HG02840 (cell line): ENCODE results near the gene AIM2.
"Not testable (repeated sequence)": the region's sequence is repeated elsewhere in the genome, so short reads cannot be mapped to it uniquely, and the experiment has no call there.

Source experiments
- ATAC-seq: cut with Tn5 transposase; IDR thresholded peaks from one replicate; pipeline ENCODE4 v1.9.1; 2021; ENCODE audit warnings: mild to moderate bottlenecking, moderate library complexity, moderate number of reproducible peaks; ENCODE audit not compliant: unreplicated experiment, low FRiP score

Gene AIM2

DNA sequence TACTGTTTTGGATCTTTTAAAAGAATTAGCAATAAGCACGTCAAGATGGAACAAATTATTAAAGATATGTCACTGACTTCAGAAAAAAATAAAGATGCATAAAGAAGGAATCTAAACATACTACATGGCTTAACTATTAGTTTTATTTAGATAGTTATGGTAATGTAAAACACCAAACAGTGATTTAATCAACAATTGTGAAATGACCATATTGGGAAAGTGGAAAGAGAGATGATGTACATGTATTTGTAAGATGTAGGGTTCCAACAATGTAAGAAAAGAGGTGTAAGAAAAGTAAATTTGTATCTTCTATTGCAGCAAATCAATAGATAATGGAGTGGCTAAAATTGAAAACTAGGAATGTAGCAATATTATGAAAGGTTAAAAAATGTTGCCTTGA lies 6.4 kb upstream of the AIM2 start:
- no peak for ATAC-seq

DNA sequence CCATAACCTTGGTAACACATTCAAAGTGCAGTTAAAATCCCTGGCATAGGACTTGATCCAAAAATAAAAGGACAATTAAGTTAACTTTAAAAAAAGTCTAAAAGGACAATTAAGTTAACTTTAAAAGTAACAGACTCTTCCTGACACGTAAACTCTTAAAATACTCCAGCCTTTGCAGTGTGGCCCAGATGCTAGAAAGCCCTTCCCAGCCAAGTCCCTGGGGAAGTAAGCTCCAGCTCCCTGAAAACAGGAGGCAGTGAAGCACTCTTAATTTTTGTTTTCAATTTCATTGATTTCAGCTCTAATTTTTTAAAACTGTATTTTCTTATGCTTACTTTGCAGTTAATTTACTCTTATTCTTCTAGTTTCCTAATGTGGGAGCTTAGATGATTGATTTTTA lies 5.1 kb upstream of the AIM2 start:
- ATAC-seq, result no peak

DNA sequence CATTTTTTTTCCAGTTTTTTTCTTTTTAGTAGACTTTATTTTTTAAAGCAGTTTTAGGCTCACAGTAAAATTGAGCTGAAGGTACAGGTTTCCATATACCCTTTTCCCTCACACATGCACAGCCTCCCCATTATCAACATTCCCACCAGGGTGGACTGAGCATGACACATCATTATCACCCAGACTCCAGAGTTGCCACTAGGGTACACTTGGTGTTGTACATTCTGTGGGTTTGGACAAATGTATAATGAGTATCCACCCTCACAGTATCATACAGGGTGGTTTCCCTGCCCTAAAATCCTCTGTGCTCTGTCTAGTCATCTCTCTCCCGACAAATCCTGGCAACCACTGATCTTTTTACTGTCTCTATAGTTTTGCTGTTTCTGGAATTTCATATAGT lies 3.0 kb upstream of the AIM2 start:
- ATAC-seq, result no peak

DNA sequence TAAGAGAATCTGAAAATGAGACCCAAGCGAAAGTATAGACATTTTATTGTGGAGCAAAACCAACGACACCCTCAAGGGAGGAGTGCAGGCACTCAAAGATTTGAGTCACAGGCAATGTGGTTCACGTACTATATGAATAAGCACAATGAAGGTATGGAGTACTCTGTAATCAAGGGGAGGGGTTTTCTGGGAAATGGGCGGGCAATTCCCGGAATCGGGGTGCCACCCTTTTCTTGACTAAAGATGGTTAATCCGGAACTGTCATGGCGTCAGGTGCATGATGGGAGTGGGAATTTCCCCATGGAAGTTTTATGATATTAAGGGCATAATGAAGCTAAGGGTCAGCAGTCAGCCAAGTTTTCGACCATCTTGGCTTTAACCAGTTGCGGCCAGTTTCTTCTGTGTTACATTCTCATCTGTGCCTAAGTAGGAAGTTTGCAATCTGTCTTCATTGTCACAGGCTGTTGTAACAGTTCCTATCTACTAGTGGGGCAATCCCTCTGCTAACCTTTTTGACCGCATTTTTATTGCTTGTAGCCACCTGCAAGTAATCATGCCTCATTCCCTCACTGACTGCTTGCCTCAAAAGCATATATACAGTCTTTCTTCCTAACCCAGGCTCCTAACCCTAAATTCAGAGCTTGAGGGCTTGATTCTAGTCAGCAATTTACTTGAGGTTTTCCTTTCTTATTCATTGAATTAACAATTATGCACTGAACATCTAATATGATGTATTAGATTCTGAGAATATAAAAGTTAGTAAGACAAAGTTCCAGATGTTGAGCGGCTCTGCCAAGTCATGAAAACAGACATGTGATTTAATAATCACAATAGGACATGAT lies 775 bp upstream of the AIM2 start:
- ATAC-seq, result peak; percentile 75

- ATAC-seq, result no peak
Measured at GRCh38 chr1:159071970-159072582, 4.5 kb downstream of the AIM2 start.

GRCh38 chr1:159068886-159069285 lies 7.7 kb downstream of the AIM2 start:
- no peak for ATAC-seq

DNA sequence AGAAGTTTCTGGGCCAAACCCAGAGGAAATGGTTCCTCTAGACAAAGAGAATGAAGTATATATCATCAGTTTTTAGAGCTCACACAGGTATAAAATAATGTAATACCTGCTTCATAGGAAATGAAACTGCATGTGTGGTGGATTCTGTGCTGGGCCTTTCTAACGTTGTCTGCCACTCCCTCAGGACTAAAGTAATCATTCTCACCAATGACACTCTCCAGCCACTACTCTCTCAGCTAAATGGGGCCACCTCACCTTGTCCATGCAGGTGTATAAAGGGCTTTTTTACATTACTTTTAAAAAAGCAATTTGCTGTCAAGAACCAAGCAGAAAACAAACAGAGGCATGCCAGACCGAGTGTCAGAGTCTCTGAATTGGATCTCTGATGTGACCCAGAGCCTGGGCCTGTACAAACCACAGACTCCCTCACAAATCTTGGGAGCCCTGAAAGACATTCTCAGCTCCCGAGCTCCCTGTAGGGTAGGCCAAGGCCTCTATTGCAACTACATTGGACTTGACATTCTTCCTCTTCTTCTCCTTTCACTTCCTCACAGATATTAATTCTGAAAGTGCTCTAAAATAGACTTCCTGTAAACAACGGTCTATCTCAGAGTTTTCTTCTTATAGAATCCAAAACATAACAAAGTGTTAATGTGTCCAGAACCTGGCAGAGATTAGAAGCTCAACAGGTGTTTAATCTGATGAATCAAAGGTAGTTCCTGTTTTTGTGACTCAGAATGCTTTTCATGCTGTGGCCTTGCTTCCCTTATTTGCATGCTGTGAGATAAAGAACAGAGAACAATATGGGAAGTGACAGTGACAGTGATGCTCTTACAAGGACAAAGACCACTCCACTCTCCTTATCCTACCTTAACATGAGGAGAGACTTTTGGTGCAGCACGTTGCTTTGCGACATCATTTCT lies 8.6 kb downstream of the AIM2 start:
- ATAC-seq, result peak; percentile 92

DNA sequence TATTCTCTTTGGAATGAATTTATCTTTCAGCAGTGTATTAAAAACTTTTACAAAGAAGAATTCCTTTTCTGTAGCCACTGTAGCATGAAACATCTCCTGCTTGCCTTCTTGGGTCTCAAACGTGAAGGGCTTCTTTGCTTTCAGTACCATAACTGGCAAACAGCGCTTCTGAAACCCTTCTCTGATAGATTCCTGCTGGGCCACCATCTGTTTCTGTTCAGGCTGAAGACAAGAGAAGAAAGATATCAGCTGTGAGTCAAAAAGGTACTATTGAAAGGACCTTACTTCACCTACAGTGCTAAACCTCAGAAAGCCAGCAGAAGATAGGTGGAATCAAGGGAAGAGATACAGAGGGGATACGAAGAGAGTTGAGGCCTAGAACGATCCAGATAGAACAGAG lies 10.5 kb downstream of the AIM2 start:
- no peak for ATAC-seq

DNA sequence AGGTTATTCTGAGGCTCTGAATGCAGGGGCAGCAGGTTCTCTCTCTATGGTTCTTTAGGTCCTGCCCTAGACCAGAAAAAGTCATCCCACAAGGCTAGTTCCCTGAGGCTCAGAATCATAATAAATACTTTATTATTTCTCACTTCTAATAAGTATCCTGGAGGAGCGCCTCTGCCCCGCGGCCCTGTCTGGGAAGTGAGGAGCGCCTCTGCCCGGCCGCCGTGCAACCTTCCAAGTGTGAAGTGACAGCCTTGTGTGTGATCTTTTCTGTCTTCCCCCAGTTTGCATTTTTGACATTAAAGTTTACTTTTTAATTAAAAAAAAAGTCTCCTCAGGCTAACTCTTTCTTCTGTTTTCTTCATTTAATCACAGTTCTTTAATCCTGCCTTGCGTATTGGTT lies 11.5 kb downstream of the AIM2 start:
- no peak for ATAC-seq

DNA sequence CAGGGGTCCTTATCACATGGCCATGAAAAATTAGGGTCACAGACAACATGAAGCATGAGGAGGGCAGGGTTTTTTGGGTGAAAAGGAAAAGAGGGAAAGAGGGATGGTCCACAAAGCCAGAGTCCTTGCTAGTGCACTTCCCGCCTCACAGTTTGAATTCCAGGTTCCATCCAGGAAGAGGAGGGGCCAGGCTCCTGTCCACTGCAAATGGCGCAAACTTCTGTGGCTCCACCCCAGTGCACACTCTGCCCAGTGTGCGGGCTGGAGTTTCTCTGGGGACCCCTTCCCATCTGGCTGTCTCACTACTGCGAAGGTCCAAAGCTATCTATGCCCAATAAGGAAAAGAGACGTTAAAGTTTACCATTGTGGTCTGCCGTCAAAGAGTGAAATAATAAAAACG lies 17.8 kb downstream of the AIM2 start:
- no peak for ATAC-seq

GRCh38 chr1:159056069-159056698 lies 20.4 kb downstream of the AIM2 start:
- no peak for ATAC-seq

DNA sequence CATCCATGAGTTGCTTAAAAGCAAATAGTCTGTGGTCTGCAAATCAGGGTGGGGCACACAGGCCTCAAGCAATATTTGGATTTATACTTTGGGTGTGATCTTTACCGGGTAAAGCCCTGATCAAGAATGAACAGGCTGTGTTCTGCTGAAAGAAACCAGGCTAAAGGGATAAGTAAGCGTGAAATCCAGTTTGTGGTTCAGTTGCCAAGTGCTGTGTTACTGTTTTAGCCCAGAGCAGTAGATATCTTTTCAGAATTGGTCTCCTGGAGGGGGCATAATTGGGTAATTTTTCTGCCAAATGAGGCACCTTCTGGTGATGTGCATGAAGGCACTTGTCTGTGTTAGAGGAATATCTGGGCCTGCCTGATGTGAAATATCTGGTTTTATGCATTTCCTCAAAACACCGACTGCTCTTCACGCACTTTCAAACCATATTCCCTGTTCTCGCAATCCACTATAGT lies 21.4 kb downstream of the AIM2 start:
- ATAC-seq, result no peak

- no peak for ATAC-seq
Measured at GRCh38 chr1:159054427-159054826, 22.1 kb downstream of the AIM2 start.

GRCh38 chr1:159051436-159051835 lies 25.1 kb downstream of the AIM2 start:
- no peak for ATAC-seq

DNA sequence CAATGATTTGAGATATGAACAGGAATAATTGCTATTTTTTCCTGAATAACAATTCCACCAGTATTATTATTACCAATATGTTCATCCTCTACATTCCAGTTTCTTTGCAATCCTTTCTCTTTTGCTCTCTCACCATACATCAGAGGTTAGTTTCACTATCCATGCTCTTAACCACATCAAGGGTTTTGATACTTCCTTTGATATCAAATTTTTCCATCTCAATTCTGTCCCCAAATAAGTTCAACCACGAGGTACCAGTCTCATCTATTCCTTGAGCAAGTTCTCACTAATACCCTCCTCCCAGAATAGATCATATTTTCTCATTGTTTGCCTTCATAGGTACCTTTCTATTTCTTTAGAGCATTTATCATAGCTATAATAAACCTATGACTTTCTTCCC lies 30.1 kb downstream of the AIM2 start:
- ATAC-seq, result not testable (repeated sequence)

DNA sequence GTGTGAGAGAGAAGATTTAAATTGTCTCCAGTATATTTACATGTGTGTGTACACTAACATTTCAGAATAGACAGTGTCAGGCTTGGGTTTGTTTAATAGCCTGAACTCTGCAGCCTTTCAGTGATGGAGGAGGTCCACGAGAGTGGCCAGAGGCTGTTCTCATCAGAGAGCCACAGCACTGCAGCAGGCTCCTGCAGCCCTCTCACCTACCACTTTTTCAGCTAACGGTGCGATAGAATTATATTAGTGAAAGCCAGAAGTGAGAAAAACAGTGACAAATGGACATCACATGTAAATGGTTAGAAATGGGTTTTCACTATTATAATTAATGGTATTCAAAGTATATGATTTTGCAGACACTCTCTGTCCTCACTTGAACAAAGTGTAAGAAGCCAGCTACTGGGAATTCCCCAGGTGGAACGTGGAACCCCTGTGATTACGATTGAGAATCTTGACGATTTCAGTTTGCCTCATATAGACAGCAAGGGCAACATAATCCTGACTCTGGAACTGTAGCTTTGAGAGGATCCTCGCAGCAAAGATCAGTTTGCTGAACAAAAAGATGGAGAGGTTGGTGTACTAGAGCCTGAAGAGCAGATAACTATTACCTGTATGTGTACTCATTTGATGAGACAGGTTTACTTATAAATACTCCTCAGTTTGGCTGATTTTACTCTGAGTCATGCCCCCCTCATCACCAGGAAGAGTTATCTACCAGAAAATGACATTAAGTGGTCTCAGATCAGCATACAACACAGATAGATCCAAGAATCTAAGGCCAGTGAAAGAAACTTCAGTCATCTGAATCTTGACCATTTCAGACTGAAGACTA lies 35.5 kb downstream of the AIM2 start:
- no peak for ATAC-seq

DNA sequence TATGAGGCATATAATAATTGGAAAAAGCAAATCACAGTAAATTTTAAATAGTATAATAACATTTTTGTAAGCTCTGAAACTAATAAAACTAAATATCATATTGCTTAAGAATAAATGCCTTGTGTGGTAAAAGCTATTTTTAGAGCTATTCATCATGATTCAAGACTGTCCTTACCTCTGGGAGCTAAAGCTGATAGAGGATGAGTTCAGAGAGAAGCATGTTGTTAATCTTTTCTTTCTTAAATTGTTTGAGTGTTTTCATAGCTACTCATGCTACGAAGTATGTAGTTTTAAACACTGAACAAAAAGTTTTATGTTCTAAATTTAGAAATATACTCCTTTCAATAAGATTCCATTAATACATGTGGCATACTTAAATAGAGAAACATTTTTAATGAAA lies 36.4 kb downstream of the AIM2 start:
- no peak for ATAC-seq

DNA sequence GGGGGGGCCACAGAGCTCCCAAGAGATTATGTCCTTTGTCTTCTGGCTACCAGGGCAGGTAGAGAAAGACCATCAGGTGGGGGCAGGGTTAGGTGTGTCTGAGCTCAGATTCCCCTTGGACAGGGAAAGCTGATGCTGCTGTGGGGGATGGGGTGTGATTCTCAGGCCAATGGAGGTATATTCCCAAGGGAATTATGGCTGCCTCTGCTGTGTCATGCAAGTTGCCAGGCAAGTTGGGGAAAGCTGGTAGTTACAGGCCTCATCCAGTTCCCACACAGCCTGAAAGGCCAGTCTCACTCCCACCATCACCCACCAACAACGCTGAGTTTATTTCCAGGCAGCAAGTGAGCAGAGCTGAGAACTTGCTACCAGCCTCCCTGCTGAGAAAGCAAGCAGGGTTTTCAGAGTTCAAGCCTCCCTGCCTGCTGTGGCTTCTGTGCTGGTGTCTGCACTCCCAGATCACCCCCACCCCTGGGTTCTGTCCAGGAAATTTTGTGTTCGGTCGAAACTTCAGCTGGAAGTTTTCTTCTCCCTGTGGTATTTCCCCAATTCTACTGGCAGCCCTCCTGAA lies 45.6 kb downstream of the AIM2 start:
- no peak for ATAC-seq

DNA sequence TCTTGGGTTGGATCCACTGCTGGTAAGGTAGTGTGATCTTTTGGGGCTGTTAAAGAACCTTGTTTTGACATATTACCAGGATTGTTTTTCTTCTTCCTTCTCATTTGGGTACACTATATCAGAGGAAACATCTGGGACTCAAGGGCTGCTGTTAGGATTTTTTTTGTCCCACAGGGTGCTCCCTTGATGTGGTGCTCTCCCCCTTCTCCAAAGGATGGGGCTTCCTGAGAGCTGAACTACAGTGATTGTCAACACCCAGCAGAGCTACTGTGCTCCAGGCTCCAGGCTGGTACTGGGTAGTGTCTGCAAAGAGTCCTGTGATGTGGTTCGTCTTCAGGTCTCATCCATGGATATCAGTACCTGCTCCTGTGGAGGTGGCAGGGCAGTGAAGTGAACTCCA lies 46.3 kb downstream of the AIM2 start:
- no peak for ATAC-seq
